Heart left ventricle (tissue), 16 donors: ENCODE measurements around the gene IKZF1. TPM values are rescaled to one million over a fixed set of nuclear protein-coding genes. Genes with fewer than 3 reads are reported as not detected.

Experiments
- ATAC-seq, 4 donors: fragments of 200-7000 bp; cut with Tn5 transposase; one replicate each; pipeline ENCODE4 v1.9.1; 2020 to 2022; ENCODE audit warnings: moderate library complexity in 4 of 4, mild to moderate bottlenecking in 3 of 4, moderate number of reproducible peaks in 1 of 4
- DNase-seq, 5 donors: peaks; one replicate each; pipeline ENCODE4 v3.0.0-alpha.2; 2020
- H3K27ac ChIP-seq, 12 donors: fragments of 200-600 bp; sonication (generic) in 4 of 12; one replicate each; pipeline versions ENCODE4 v1.5.0 to v1.8.0; 2016 to 2022; ENCODE audit warnings: mild to moderate bottlenecking in 2 of 12
- H3K27me3 ChIP-seq, 9 donors: fragments of 200-600 bp; sonication (generic) in 2 of 9; one replicate each; pipeline versions ENCODE4 v1.5.1 to v1.8.0; 2016 to 2022; ENCODE audit warnings: mild to moderate bottlenecking in 3 of 9
- H3K36me3 ChIP-seq, 9 donors: fragments of 200-600 bp; sonication (generic) in 2 of 9; one replicate each; pipeline versions ENCODE4 v1.5.0 to v1.8.0; 2018 to 2022; ENCODE audit warnings: mild to moderate bottlenecking in 2 of 9
- H3K4me1 ChIP-seq, 12 donors: fragments of 200-600 bp; sonication (generic) in 4 of 12; one replicate each; pipeline versions ENCODE4 v1.5.0 to v1.8.0; 2016 to 2022; ENCODE audit warnings: mild to moderate bottlenecking in 3 of 12
- H3K4me3 ChIP-seq, 12 donors: fragments of 200-600 bp; sonication (generic) in 4 of 12; one replicate each; pipeline versions ENCODE4 v1.5.0 to v1.8.0; 2017 to 2022; ENCODE audit warnings: mild to moderate bottlenecking in 9 of 12, moderate library complexity in 4 of 12
- H3K9me3 ChIP-seq, 12 donors: fragments of 200-600 bp; sonication (generic) in 4 of 12; one replicate each; pipeline versions ENCODE4 v1.5.0 to v1.8.0; 2016 to 2022; ENCODE audit warnings: mild to moderate bottlenecking in 1 of 12
- POLR2A ChIP-seq, 2 donors: fragments of 450-650 bp; IDR thresholded peaks; one replicate each; pipeline ENCODE4 v1.6.1; 2017; ENCODE audit warnings: antibody characterized with exemption in 2 of 2, mild to moderate bottlenecking in 2 of 2, moderate library complexity in 2 of 2
- WGBS, 4 donors: extraction: QIAGEN DNeasy Blood & Tissue Kit in 2 of 4; methylation state at CpG; one replicate each; pipeline versions ENCODE4 v1.1.5 to v1.1.7; 2013 to 2018; 5-methylcytosine and 5-hydroxymethylcytosine counted together
- intact Hi-C, 10 donors: fragments of 100-400 bp; cut with DNase I; formaldehyde crosslinking; loops; one replicate each; pipeline versions ENCODE4 v1.11.1 to v1.14.2; 2022
- polyA plus RNA-seq, 2 donors: library from polyadenylated mRNA; stranded (reverse); fragments of 200-250 nt; gene quantifications; one replicate each; pipeline ENCODE4 v1.2.3, GENCODE V29; 2013
- total RNA-seq, 9 donors: library from RNA; depleted of rRNA in 2 of 9; stranded (reverse); fragments of >200 nt in 2 of 9; fragmentation: NEBNext Ultra II Directional in 3 of 9; extraction: Animal tissue kit (Norgen Biotek cat#: 25700) in 3 of 9; gene quantifications; one replicate each; pipeline versions ENCODE4 v1.1.0 to v1.2.4, GENCODE V29; 2016 to 2023
- TF ChIP-seq, protein P1 (sequence below), 12 donors: fragments of 200-600 bp; sonication (generic) in 4 of 12; IDR thresholded peaks; one replicate each; pipeline versions ENCODE4 v1.5.0 to v1.8.0; 2018 to 2022; ENCODE audit warnings: antibody characterized with exemption in 12 of 12, mild to moderate bottlenecking in 5 of 12
- donor health status: ischemic (EF 13 %, LVEDD 7.1; RV severe dilation, severe dysfunction).
- donor health status: healthy with polysubstance abuse.
- donor health status: DM: no; HTN: yes; CAD: no.
- donor health status: DM: no; HTN: no; CAD: no.
- donor health status: ischemic (EF 25% LVEDD 6.9; RV normal size, moderate dysfunction).
- donor health status: ischemic (EF 25% LVEDD 5.7; RV mildly dilated, moderate dysfunction).
- donor health status: healthy.
- donor health status: DM: yes; HTN: yes; CAD: no.
- donor health status: ischemic (EF 35%, LVEDD 5.7; RV mildly dilated, moderate dysfunction).
- donor health status: nonischemic (EF 11% LVEDD 7.7; RV severe dilation, severe dysfunction).
- donor health status: DM: yes; HTN: yes; CAD: no.
- donor health status: PGD.
- donor health status: ischemic (EF 29% LVEDD 5.4; RV normal size, mild dysfunction).
- donor health status: nonischemic (EF 23%, LVEDD 6.1; RV moderate dilation, normal function).

Gene IKZF1
- total and polyA plus RNA-seq, 11 donors, result 0.30 to 27.8 (median 2.4) TPM

DNA sequence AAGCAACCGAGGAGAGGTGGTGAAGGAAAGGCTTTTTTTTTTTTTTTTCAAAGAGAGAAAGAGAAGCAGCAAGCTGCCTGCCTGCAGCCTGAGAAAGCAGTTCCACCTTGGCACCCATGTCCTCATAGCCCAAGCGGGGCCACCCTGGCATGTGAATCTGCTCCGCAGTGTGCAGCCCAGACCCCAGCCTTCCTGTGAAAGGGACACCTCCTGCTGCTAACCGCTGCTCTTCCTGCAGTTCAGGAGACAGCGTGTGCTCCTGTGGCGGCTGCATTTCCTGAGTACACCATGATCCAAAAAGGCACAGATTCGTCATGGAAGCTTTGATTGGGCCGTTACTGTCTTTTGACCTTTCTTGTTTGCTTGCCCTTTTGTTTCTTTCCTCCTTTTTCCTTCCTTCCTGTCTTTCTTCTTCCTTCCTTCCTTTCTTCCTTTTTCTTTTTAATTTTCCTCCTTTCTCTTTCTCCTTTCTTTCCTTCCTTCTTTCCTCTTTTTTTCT, 38.1 kb downstream of the IKZF1 start:
- intact Hi-C loops, result no loop called here
- 13 to 18% (median 16%) methylated on average over 8 of the region's 8 CpGs for WGBS, 4 donors
- H3K27ac ChIP-seq, result peak overlapping the region in 1 of 12 donors; percentile 71
- no peak for DNase-seq
- no peak overlapping the region for H3K4me3 ChIP-seq
- H3K36me3 ChIP-seq, result peaks cover 0 to 10% (median 0%) of the 10 kb centered on the region in 9 donors
- peak in 2 of 4 donors; percentile 22 to 56 for ATAC-seq
- TF ChIP-seq, protein P1, sequence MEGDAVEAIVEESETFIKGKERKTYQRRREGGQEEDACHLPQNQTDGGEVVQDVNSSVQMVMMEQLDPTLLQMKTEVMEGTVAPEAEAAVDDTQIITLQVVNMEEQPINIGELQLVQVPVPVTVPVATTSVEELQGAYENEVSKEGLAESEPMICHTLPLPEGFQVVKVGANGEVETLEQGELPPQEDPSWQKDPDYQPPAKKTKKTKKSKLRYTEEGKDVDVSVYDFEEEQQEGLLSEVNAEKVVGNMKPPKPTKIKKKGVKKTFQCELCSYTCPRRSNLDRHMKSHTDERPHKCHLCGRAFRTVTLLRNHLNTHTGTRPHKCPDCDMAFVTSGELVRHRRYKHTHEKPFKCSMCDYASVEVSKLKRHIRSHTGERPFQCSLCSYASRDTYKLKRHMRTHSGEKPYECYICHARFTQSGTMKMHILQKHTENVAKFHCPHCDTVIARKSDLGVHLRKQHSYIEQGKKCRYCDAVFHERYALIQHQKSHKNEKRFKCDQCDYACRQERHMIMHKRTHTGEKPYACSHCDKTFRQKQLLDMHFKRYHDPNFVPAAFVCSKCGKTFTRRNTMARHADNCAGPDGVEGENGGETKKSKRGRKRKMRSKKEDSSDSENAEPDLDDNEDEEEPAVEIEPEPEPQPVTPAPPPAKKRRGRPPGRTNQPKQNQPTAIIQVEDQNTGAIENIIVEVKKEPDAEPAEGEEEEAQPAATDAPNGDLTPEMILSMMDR (IDR thresholded peaks at IDR 0.05), result no peak
- TF ChIP-seq POLR2A (IDR thresholded peaks at IDR 0.05), result no peak
- peaks cover 0 to 36% (median 0%) of the 10 kb centered on the region in 9 donors for H3K27me3 ChIP-seq
- peaks cover 0 to 66% (median 0%) of the 10 kb centered on the region in 12 donors for H3K4me1 ChIP-seq
- H3K9me3 ChIP-seq, result no peaks in the 10 kb centered on the region

DNA sequence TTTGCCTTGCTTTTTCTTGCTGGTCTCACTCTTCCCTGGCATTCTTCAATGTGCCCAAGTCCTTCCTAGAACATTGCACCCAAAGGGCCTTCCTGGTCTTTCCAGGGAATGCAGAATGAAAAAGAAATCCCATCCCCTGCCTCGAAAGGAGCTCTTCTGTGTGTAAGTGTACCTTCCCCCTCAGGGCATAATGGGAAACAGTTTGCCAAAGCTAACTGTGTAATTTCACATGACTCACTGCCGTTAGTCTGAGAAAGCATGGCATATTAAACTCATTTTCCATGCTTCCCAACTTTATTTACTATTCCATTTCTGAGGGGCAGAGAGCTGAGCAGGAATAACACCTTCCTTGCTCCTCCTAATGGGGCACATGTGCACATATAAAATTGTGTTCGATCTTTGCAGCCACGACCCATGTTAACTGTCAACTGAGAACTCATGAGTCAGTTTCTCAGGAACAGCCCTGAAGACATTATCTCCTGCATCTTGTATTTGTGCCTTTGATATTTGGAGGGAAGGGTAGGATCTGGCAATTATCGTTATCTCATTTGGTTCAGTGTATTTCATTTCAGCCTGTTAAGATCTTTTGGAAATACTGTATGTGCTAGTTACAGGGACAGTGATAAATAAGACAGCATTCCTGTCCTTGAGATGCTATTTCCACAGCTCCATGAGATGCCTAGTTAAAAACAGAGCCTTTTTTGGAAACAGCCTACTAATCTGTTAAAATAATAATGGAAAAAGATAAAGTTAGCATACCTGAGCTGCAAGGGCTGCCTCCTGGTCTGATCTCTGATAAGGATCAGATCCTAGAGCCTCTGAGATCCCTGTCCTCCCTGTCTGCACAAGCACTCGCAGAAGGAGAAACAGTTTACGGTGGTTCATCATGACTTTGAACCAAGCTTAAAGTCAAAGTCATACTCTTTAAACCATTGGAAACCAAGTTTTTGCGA, 42.3 kb downstream of the IKZF1 start:
- Histone ChIP-seq H3K27me3 (peaks cover 0 to 37% (median 0%) of the 10 kb centered on the region in 9 donors), H3K4me3 (no peak overlapping the region), H3K9me3 (no peaks in the 10 kb centered on the region), H3K4me1 (peaks cover 0 to 68% (median 0%) of the 10 kb centered on the region in 12 donors), H3K36me3 (peaks cover 0 to 10% (median 0%) of the 10 kb centered on the region in 9 donors), H3K27ac (peak overlapping the region in 1 of 12 donors; percentile 16)
- TF ChIP-seq POLR2A (IDR thresholded peaks at IDR 0.05), result no peak
- TF ChIP-seq, protein P1 (IDR thresholded peaks at IDR 0.05), result no peak
- DNase-seq (no peak), ATAC-seq (no peak)
- WGBS, 4 donors, result 68 to 84% (median 73%) methylated on average over 8 of the region's 8 CpGs
- intact Hi-C loops, result no loop called here

DNA sequence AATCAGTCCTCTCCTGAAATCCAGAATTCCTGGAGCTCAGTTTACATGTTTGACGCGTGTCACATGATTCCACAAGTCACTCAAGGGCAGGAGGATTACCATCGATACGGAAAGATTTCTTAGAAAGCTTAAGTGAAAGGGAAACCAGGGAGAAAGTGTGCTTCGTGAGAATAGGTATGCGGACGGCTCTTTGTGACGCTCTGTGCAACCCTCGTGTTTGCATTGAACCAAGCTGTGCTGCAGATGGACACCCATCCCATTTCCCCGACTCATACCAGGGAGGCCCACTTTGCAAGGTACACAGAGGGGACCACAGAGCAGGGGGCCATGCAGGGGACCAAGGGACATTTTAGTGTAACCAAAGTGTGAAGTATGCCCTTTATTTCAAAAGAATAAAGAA, 43.2 kb downstream of the IKZF1 start:
- no peak overlapping the region for H3K4me3 ChIP-seq
- H3K36me3 ChIP-seq, result peaks cover 0 to 10% (median 0%) of the 10 kb centered on the region in 9 donors
- H3K27me3 ChIP-seq, result peaks cover 0 to 37% (median 0%) of the 10 kb centered on the region in 9 donors
- no peaks in the 10 kb centered on the region for H3K9me3 ChIP-seq
- H3K4me1 ChIP-seq, result peaks cover 0 to 68% (median 0%) of the 10 kb centered on the region in 12 donors
- DNase-seq, result no peak
- no peak for ATAC-seq
- TF ChIP-seq POLR2A (IDR thresholded peaks at IDR 0.05), result no peak
- 88 to 90% (median 88%) methylated on average over 10 of the region's 10 CpGs for WGBS, 4 donors
- intact Hi-C loops, result no loop called here
- H3K27ac ChIP-seq, result peak overlapping the region in 1 of 12 donors; percentile 16

DNA sequence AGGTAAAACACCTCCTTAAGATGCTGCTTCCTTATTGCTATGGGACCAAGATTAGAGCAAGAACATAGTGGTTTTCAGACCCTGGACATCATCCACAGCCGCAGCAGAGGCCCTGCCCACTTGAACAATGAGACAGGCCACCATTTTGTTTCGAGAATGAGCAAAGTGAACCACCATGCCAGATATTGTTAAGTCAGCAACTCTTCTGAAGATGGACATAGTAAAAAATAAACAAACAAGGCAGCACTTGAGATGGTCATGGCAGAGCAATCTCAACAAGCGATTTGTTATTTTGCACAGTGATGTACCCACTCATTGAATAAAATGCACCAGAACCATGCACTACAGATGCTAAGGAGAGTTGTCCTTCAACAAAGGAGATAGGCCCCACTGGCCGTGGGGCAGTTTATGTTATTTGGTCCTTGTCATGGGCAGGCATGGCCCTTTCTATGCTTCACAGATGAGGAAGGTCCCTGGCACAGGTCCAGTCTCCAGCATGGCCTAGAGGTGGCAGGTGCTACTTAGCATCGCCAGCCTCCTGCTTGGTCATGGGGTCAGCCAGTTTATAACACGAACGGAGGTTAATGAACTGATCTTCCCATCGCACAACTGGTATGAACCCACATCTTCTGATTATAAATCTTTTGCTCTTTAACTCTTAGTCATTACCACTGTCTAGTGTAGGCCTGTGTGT, 44.1 kb downstream of the IKZF1 start:
- no peaks in the 10 kb centered on the region for H3K9me3 ChIP-seq
- no peak for TF ChIP-seq POLR2A (IDR thresholded peaks at IDR 0.05)
- TF ChIP-seq, protein P1 (IDR thresholded peaks at IDR 0.05), result no peak
- no peak overlapping the region for H3K27ac ChIP-seq
- no peak for DNase-seq
- H3K27me3 ChIP-seq, result peaks cover 0 to 39% (median 0%) of the 10 kb centered on the region in 9 donors
- intact Hi-C loops, result no loop called here
- peaks cover 0 to 12% (median 0%) of the 10 kb centered on the region in 9 donors for H3K36me3 ChIP-seq
- no peak for ATAC-seq
- H3K4me1 ChIP-seq, result peaks cover 0 to 69% (median 0%) of the 10 kb centered on the region in 12 donors
- H3K4me3 ChIP-seq, result no peak overlapping the region
- 84 to 90% (median 86%) methylated on average over 8 of the region's 8 CpGs for WGBS, 4 donors
